K562 (cell line): ENCODE data around the gene COL26A1. TPM values are rescaled to one million over a fixed set of nuclear protein-coding genes. Genes with fewer than 3 reads are reported as not detected.

Experiments
- ATAC-seq: fragments of 200-7000 bp; cut with Tn5 transposase; 3 replicates; pipeline ENCODE4 v1.9.1; 2020; ENCODE audit warnings: moderate library complexity
- BruUV-seq: library from RNA; stranded (reverse); fragments of 400-500 nt; replicated peaks from 2 replicates; lab custom pipeline; 2021; lab: Mats Ljungman, UMichigan
- CTCF ChIA-PET: fragments of 300-600 bp; formaldehyde crosslinking; extraction: SDS; loops from one replicate; lab custom pipeline; 2021; ENCODE audit warnings: low intra/inter-chr PET ratio; lab: Yijun Ruan, JAX
- POLR2A ChIA-PET: fragments of 300-600, 350-650 bp; sonication (Branson Sonifier 250); formaldehyde crosslinking; extraction: SDS; loops from one replicate; lab custom pipeline; 2021; ENCODE audit warnings: antibody characterized with exemption, inconsistent platforms; lab: Yijun Ruan, JAX
- DNase-seq, 4 experiments: peaks; one replicate each; pipeline versions ENCODE4 v3.0.0 to v3.0.0-alpha.2; 2011 to 2018; ENCODE audit warnings: low spot score in 3 of 4, mixed read lengths in 3 of 4; ENCODE audit errors: extremely low read depth in 1 of 4
- FAIRE-seq: peaks from 2 replicates; lab custom pipeline; 2011; peaks lifted over from hg19 to GRCh38; lab: Jason Lieb, UNC
- H2AFZ ChIP-seq: 2 replicates; pipeline ENCODE4 v1.6.0; 2011; ENCODE audit warnings: low read depth, low read length, control low read depth, inconsistent platforms
- H3K27ac ChIP-seq: fragments of 200-600 bp; 3 replicates; pipeline ENCODE4 v1.8.0; 2011; ENCODE audit warnings: low read depth, mild to moderate bottlenecking, control low read depth, inconsistent platforms, low read length, moderate library complexity, mixed read lengths; ENCODE audit errors: extremely low read depth
- H3K27me3 ChIP-seq, 2 experiments: fragments of 300-600 bp in 1 of 2; 2 replicates in 1 of 2; 3 replicates in 1 of 2; pipeline versions ENCODE4 v1.6.0 to v1.8.0; 2011; ENCODE audit warnings: inconsistent platforms in 2 of 2, low read length in 2 of 2, mild to moderate bottlenecking in 1 of 2, mixed read lengths in 1 of 2, moderate library complexity in 1 of 2; ENCODE audit not compliant: control insufficient read depth in 2 of 2, insufficient read depth in 2 of 2
- H3K36me3 ChIP-seq: fragments of 300-600 bp; 3 replicates; pipeline ENCODE4 v1.8.0; 2011; ENCODE audit warnings: mild to moderate bottlenecking, low read length, inconsistent platforms; ENCODE audit not compliant: control insufficient read depth, insufficient read depth
- H3K4me1 ChIP-seq, 2 experiments: fragments of 200-600 bp in 1 of 2; replicated peaks in 1 of 2; 2 replicates in 1 of 2; 3 replicates in 1 of 2; pipeline versions ENCODE4 v1.5.1 to v1.8.0; 2011; ENCODE audit warnings: inconsistent platforms in 2 of 2, low read length in 2 of 2, mild to moderate bottlenecking in 1 of 2, mixed read lengths in 1 of 2, moderate library complexity in 1 of 2; ENCODE audit not compliant: control insufficient read depth in 2 of 2, insufficient read depth in 2 of 2
- H3K4me2 ChIP-seq: 2 replicates; pipeline ENCODE4 v1.6.1; 2011; ENCODE audit warnings: low read length, control low read depth, inconsistent platforms, mixed read lengths; ENCODE audit not compliant: insufficient read depth
- H3K4me3 ChIP-seq: fragments of 200-600 bp; sonication (generic), shearing (Covaris generic); 2 replicates; pipeline ENCODE4 v1.5.1; 2016; ENCODE audit warnings: control low read depth, inconsistent platforms
- H3K79me2 ChIP-seq: fragments of 200-600 bp; 3 replicates; pipeline ENCODE4 v1.8.0; 2011; ENCODE audit warnings: low read length, inconsistent platforms; ENCODE audit not compliant: control insufficient read depth, insufficient read depth
- H3K9ac ChIP-seq, 2 experiments: 2 replicates each; pipeline versions ENCODE4 v1.6.0 to v1.6.1; 2011; ENCODE audit warnings: low read depth in 2 of 2, low read length in 2 of 2, control low read depth in 1 of 2, inconsistent platforms in 1 of 2, mild to moderate bottlenecking in 1 of 2, mixed read lengths in 1 of 2; ENCODE audit not compliant: insufficient read depth in 1 of 2
- H3K9me1 ChIP-seq: one replicate; pipeline ENCODE4 v1.6.0; 2011; ENCODE audit warnings: inconsistent platforms, mild to moderate bottlenecking, low read length, moderate library complexity; ENCODE audit not compliant: control insufficient read depth, insufficient read depth
- H3K9me3 ChIP-seq: replicated peaks from 2 replicates; pipeline ENCODE4 v1.5.1; 2011; ENCODE audit warnings: low read depth, low read length, inconsistent platforms; ENCODE audit not compliant: control insufficient read depth, insufficient read depth
- H4K20me1 ChIP-seq: replicated peaks from 2 replicates; pipeline ENCODE4 v1.6.1; 2011; ENCODE audit warnings: low read length, inconsistent platforms, mixed read lengths; ENCODE audit not compliant: control insufficient read depth, insufficient read depth
- JUND ChIP-seq, 2 experiments: IDR thresholded peaks; 2 replicates in 1 of 2; 3 replicates in 1 of 2; pipeline ENCODE4 v1.6.1; 2011; ENCODE audit warnings: borderline replicate concordance in 2 of 2, low read depth in 2 of 2, low read length in 2 of 2, improper control_type of control experiment in 1 of 2, missing biosample characterization in 1 of 2, missing genetic modification characterization in 1 of 2, missing genetic modification reagents in 1 of 2
- PHF21A ChIP-seq: fragments of 450-650 bp; IDR thresholded peaks from 2 replicates; pipeline ENCODE4 v1.6.1; 2017; ENCODE audit warnings: low read depth, borderline replicate concordance
- PHF8 ChIP-seq: fragments of 200-600 bp; sonication (generic); IDR thresholded peaks from 2 replicates; pipeline ENCODE4 v1.6.1; 2012; ENCODE audit warnings: mixed run types, mild to moderate bottlenecking, inconsistent platforms, low read length, moderate library complexity, borderline replicate concordance
- PURB ChIP-seq: sonication (generic); formaldehyde crosslinking; IDR thresholded peaks from 2 replicates; pipeline ENCODE4 v1.9.0; 2021; ENCODE audit warnings: low read depth, mild to moderate bottlenecking, missing genetic modification reagents
- RBM39 ChIP-seq: fragments of 200-400 bp; formaldehyde crosslinking; optimal IDR thresholded peaks from 2 replicates; pipeline ENCODE3; 2018; ENCODE audit warnings: low read depth, low read length
- SAP30 ChIP-seq: fragments of 200-600 bp; sonication (generic); IDR thresholded peaks from 2 replicates; pipeline ENCODE4 v1.6.1; 2012; ENCODE audit warnings: borderline replicate concordance, low read depth, mild to moderate bottlenecking, moderate library complexity, low read length, control low read depth, inconsistent platforms; ENCODE audit not compliant: insufficient read depth, poor library complexity, severe bottlenecking
- SIN3B ChIP-seq: fragments of 450-650 bp; IDR thresholded peaks from 2 replicates; pipeline ENCODE4 v1.6.1; 2017; ENCODE audit warnings: low read depth, mild to moderate bottlenecking, moderate library complexity
- SMAD2 ChIP-seq: fragments of 150-350 bp; IDR thresholded peaks from 2 replicates; pipeline ENCODE4 v1.6.1; 2014; ENCODE audit warnings: low read depth, mild to moderate bottlenecking, low read length
- ZNF212 ChIP-seq: fragments of 450-650 bp; formaldehyde crosslinking; IDR thresholded peaks from 2 replicates; pipeline ENCODE4 v1.4.0; 2020; ENCODE audit warnings: mild to moderate bottlenecking
- ZNF77 ChIP-seq: fragments of 250-450 bp; sonication (Bioruptor Pico); IDR thresholded peaks from 2 replicates; pipeline ENCODE4 v1.5.0; 2020
- WGBS: fragments of 100-300 bp; shearing (Covaris generic); methylation state at CpG from one replicate; pipeline ENCODE4 v1.1.6; 2016; ENCODE audit warnings: low coverage, mixed read lengths; ENCODE audit not compliant: insufficient coverage; ENCODE audit errors: missing lambda C conversion rate; 5-methylcytosine and 5-hydroxymethylcytosine counted together
- in situ Hi-C: fragments of 300-500 bp; cut with MboI; formaldehyde crosslinking; loops from 4 replicates; pipeline ENCODE4 v1.15.0; 2018; ENCODE audit warnings: inconsistent platforms, mixed read lengths
- intact Hi-C: fragments of 100-400 bp; cut with micrococcal nuclease; formaldehyde crosslinking; loops from 2 replicates; pipeline ENCODE4 v1.14.2; 2022
- polyA plus RNA-seq, 8 experiments: library from polyadenylated mRNA; depleted of rRNA in 4 of 8; stranded (reverse) in 5 of 8; unstranded in 3 of 8; fragments of >200 nt; fragmentation: Nextera tagmentation in 2 of 8; fragmentation: Illumina TruSeq in 1 of 8; extraction: Ambion mirVana in 2 of 8; extraction: Trizol in 1 of 8; gene quantifications; 2 replicates each; pipeline versions ENCODE4 v1.2.1 to v1.2.3, GENCODE V29; 2011 to 2014; ENCODE audit warnings: inconsistent platforms in 1 of 8, missing spikeins in 1 of 8
- total RNA-seq, 7 experiments: library from RNA; depleted of rRNA in 6 of 7; stranded (reverse); fragments of >200 nt in 6 of 7; fragmentation: Illumina TruSeq in 2 of 7; extraction: Trizol in 2 of 7; gene quantifications; 2 replicates each; pipeline versions ENCODE4 v1.2.1 to v1.2.3, GENCODE V29; 2011 to 2021; ENCODE audit warnings: low replicate concordance in 1 of 7
- TF ChIP-seq, protein P1 (sequence below): fragments of 250-450 bp; sonication (Bioruptor Pico); IDR thresholded peaks from 2 replicates; pipeline ENCODE4 v1.4.0; 2020; ENCODE audit warnings: mild to moderate bottlenecking
- TF ChIP-seq, protein P2 (sequence below): fragments of 250-450 bp; sonication (Bioruptor Pico); IDR thresholded peaks from 2 replicates; pipeline ENCODE4 v1.8.0; 2021; ENCODE audit warnings: moderate library complexity, mild to moderate bottlenecking, inconsistent platforms
- TF ChIP-seq, protein P3 (sequence below): fragments of 250-450 bp; sonication (Bioruptor Pico); IDR thresholded peaks from 2 replicates; pipeline ENCODE4 v1.8.0; 2022; ENCODE audit warnings: moderate library complexity, mild to moderate bottlenecking, inconsistent platforms

The COL26A1 gene
- total and polyA plus RNA-seq, 9 of the 15 experiments (the other 6 are each of a cell fraction or from before 2014, with no cell fraction given) = 0.04 to 0.39 (median 0.07) TPM; not detected in 5

DNA sequence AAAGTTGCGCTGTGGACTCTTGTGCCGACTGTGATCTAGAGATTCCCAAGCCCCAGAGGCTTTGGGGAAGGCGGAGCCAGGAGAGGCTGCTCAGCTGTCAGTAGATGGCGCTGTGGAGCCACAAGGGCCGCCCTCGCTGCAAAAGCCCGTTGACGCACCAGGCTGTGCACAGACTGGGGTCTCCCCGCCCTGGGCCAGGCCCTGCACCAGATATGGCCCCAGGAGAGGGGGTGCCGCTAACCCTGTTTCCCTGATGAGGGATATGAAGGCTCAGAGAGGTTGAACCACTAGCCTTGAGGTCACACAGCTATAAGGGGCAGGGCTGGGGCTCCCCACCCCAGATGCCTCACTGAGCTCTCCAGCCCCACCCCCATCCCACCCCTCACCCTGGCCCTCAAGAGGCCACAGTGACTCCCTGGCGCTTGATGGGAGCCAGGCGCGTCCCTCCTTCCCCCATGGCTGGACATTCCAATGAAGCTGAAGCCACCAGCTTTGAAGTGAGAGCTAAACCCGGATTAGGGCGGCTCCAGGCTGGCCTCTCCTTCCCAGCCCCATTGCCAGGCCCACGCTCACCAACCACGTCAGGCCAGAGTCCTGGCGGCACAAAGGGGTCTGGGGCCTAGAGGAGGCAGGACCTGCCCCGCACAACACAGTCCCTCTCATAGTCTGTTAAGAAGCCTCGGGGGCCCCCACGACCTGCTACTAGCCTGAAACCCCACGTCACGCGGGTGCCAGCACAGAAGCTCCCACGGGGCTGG lies 240.0 kb downstream of the COL26A1 start:
- Histone ChIP-seq H3K27ac (no peak overlapping the region), H3K4me3 (no peak overlapping the region), H3K9me1 (no peaks in the 10 kb centered on the region), H3K9me3 (no peaks in the 10 kb centered on the region), H3K4me2 (no peak overlapping the region; the same call in 1 of the 2 replicates), H3K79me2 (no peaks in the 10 kb centered on the region), H3K9ac (peak overlapping the region in 1 of 2 experiments; percentile 76; a peak in 2 of 4 replicates), H2AFZ (no peak overlapping the region), H4K20me1 (0 out of 2 replicates have a peak, but pooled peaks cover 4% of the 10 kb centered on the region), H3K36me3 (no peaks in the 10 kb centered on the region), H3K4me1 (peaks cover 0 to 21% of the 10 kb centered on the region in 2 experiments; a peak in 2 of 5 replicates), H3K27me3 (peaks cover 0 to 60% of the 10 kb centered on the region in 2 experiments; a peak in 4 of 5 replicates)
- BruUV-seq = no TSS peak
- in situ Hi-C loops = no loop called here
- FAIRE-seq (peak; percentile 91), ATAC-seq (peak; percentile 97), DNase-seq (peak; percentile 80 to 91 (median 88))
- WGBS = 12% methylated on average over 24 of the region's 25 CpGs
- POLR2A ChIA-PET = interaction anchor here (0.5 to 2.1 kb wide), 6 partner anchors 11 to 619 kb away, joined by 3 to 4 read pairs (median 3); no protein-coding TSS in a partner anchor
- CTCF ChIA-PET = interaction anchor here (0.6 to 1.5 kb wide), 7 partner anchors 211 to 784 kb away, joined by 3 to 9 read pairs (median 4); no protein-coding TSS in a partner anchor
- intact Hi-C loops = loop anchor here (2.0 to 5.0 kb wide), 4 partner anchors 75 to 670 kb away; no protein-coding TSS in a partner anchor
- no peak for TF ChIP-seq PURB (CRISPR knock-in tag)
- no peak for TF ChIP-seq ZNF77 (CRISPR knock-in tag)
- no peak for TF ChIP-seq RBM39
- TF ChIP-seq, protein P1, sequence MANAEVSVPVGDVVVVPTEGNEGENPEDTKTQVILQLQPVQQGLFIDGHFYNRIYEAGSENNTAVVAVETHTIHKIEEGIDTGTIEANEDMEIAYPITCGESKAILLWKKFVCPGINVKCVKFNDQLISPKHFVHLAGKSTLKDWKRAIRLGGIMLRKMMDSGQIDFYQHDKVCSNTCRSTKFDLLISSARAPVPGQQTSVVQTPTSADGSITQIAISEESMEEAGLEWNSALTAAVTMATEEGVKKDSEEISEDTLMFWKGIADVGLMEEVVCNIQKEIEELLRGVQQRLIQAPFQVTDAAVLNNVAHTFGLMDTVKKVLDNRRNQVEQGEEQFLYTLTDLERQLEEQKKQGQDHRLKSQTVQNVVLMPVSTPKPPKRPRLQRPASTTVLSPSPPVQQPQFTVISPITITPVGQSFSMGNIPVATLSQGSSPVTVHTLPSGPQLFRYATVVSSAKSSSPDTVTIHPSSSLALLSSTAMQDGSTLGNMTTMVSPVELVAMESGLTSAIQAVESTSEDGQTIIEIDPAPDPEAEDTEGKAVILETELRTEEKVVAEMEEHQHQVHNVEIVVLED (CRISPR knock-in tag) = no peak
- no peak for TF ChIP-seq SAP30
- no peak for TF ChIP-seq ZNF212
- TF ChIP-seq SIN3B = no peak
- TF ChIP-seq, protein P2, sequence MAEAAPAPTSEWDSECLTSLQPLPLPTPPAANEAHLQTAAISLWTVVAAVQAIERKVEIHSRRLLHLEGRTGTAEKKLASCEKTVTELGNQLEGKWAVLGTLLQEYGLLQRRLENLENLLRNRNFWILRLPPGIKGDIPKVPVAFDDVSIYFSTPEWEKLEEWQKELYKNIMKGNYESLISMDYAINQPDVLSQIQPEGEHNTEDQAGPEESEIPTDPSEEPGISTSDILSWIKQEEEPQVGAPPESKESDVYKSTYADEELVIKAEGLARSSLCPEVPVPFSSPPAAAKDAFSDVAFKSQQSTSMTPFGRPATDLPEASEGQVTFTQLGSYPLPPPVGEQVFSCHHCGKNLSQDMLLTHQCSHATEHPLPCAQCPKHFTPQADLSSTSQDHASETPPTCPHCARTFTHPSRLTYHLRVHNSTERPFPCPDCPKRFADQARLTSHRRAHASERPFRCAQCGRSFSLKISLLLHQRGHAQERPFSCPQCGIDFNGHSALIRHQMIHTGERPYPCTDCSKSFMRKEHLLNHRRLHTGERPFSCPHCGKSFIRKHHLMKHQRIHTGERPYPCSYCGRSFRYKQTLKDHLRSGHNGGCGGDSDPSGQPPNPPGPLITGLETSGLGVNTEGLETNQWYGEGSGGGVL = no peak
- peak; percentile 50; the same call in 1 of the 2 replicates for TF ChIP-seq JUND (IDR thresholded peaks at IDR 0.05; ENCODE audit: borderline replicate concordance, low read depth, low read length)
- TF ChIP-seq JUND (tag; IDR thresholded peaks at IDR 0.05; ENCODE audit: borderline replicate concordance, low read depth, low read length) = no peak
- TF ChIP-seq PHF21A = no peak
- TF ChIP-seq SMAD2 = no peak
- TF ChIP-seq, protein P3, sequence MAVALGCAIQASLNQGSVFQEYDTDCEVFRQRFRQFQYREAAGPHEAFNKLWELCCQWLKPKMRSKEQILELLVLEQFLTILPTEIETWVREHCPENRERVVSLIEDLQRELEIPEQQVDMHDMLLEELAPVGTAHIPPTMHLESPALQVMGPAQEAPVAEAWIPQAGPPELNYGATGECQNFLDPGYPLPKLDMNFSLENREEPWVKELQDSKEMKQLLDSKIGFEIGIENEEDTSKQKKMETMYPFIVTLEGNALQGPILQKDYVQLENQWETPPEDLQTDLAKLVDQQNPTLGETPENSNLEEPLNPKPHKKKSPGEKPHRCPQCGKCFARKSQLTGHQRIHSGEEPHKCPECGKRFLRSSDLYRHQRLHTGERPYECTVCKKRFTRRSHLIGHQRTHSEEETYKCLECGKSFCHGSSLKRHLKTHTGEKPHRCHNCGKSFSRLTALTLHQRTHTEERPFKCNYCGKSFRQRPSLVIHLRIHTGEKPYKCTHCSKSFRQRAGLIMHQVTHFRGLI = no peak
- peak; percentile 5; the same call in 1 of the 2 replicates for TF ChIP-seq PHF8
